B cell (primary cell): ENCODE measurements around the gene SFMBT1. TPM values are rescaled to one million over a fixed set of nuclear protein-coding genes. Genes with fewer than 3 reads are reported as not detected.

ENCODE experiments used
- ATAC-seq: fragments of 200-7000 bp; cut with Tn5 transposase; one replicate; pipeline ENCODE4 v1.10.0; 2021; ENCODE audit warnings: low read depth, mild to moderate bottlenecking, moderate number of reproducible peaks, moderate library complexity
- CTCF ChIA-PET: fragments of 350-600 bp; sonication (Branson Sonifier 250); formaldehyde crosslinking; loops from one replicate; lab custom pipeline; 2021; ENCODE audit warnings: antibody characterized with exemption, inconsistent platforms; lab: Charles Lee
- POLR2A ChIA-PET: fragments of 350-600 bp; sonication (Branson Sonifier 250); formaldehyde crosslinking; loops from one replicate; lab custom pipeline; 2021; ENCODE audit warnings: antibody characterized with exemption; lab: Charles Lee
- DNase-seq: peaks from one replicate; pipeline ENCODE4 v3.0.0; 2013
- H2AFZ ChIP-seq: 2 replicates; pipeline ENCODE4 v1.6.1; 2012; ENCODE audit warnings: mild to moderate bottlenecking, low read depth, low read length; ENCODE audit not compliant: insufficient read depth, poor library complexity, severe bottlenecking
- H3K27ac ChIP-seq, 2 donors: 1 replicate in 1 of 2; 2 replicates in 1 of 2; pipeline ENCODE4 v1.5.1; 2012 to 2013; ENCODE audit warnings: low read length in 2 of 2, mild to moderate bottlenecking in 2 of 2, moderate library complexity in 1 of 2
- H3K27me3 ChIP-seq, 4 experiments: fragments of 200-600 bp in 1 of 4; sonication (generic) in 1 of 4; replicated peaks in 1 of 4; 1 replicate in 2 of 4; 2 replicates in 2 of 4; pipeline versions ENCODE4 v1.6.1 to v1.7.0; 2013 to 2016; ENCODE audit warnings: low read length in 3 of 4, mild to moderate bottlenecking in 2 of 4, mixed read lengths in 1 of 4, moderate library complexity in 1 of 4; ENCODE audit not compliant: insufficient read depth in 4 of 4, control insufficient read depth in 3 of 4; ENCODE audit errors: control extremely low read depth in 1 of 4
- H3K36me3 ChIP-seq, 2 experiments: replicated peaks in 1 of 2; 1 replicate in 1 of 2; 2 replicates in 1 of 2; pipeline versions ENCODE4 v1.6.1 to v1.7.1; 2013; ENCODE audit warnings: low read length in 1 of 2; ENCODE audit not compliant: insufficient read depth in 2 of 2, control insufficient read depth in 1 of 2; ENCODE audit errors: control extremely low read depth in 1 of 2, extremely low read depth in 1 of 2
- H3K4me1 ChIP-seq, 2 donors: fragments of 200-600 bp in 1 of 2; sonication (generic) in 1 of 2; 1 replicate in 1 of 2; 2 replicates in 1 of 2; pipeline versions ENCODE4 v1.5.1 to v1.6.1; 2013 to 2017; ENCODE audit warnings: low read length in 2 of 2; ENCODE audit not compliant: control insufficient read depth in 2 of 2, insufficient read depth in 2 of 2
- H3K4me2 ChIP-seq: replicated peaks from 2 replicates; pipeline ENCODE3; 2012; ENCODE audit warnings: mild to moderate bottlenecking, low read depth, low read length; ENCODE audit not compliant: poor library complexity, severe bottlenecking
- H3K4me3 ChIP-seq, 5 experiments: fragments of 200-600 bp in 1 of 5; sonication (generic) in 1 of 5; 1 replicate in 3 of 5; 2 replicates in 2 of 5; pipeline versions ENCODE4 v1.5.1 to v1.7.0; 2011 to 2016; ENCODE audit warnings: low read length in 4 of 5, mild to moderate bottlenecking in 4 of 5, low read depth in 2 of 5, control low read depth in 1 of 5, moderate library complexity in 1 of 5; ENCODE audit not compliant: insufficient read depth in 1 of 5; ENCODE audit errors: control extremely low read depth in 1 of 5, extremely low read depth in 1 of 5
- H3K79me2 ChIP-seq: fragments of 200-600 bp; sonication (generic); one replicate; pipeline ENCODE4 v1.6.0; 2016; ENCODE audit warnings: low read length; ENCODE audit not compliant: control insufficient read depth, insufficient read depth
- H3K9ac ChIP-seq: fragments of 200-600 bp; sonication (generic); 2 replicates; pipeline ENCODE4 v1.6.1; 2017; ENCODE audit warnings: mild to moderate bottlenecking, low read length, moderate library complexity
- H3K9me3 ChIP-seq, 3 donors: one replicate each; pipeline versions ENCODE4 v1.6.1 to v1.7.1; 2013; ENCODE audit warnings: low read length in 2 of 3; ENCODE audit not compliant: control insufficient read depth in 2 of 3, insufficient read depth in 1 of 3; ENCODE audit errors: control extremely low read depth in 1 of 3
- H4K20me1 ChIP-seq: 2 replicates; pipeline ENCODE4 v1.6.0; 2012; ENCODE audit warnings: mild to moderate bottlenecking, low read length; ENCODE audit not compliant: insufficient read depth, control insufficient read depth, poor library complexity, severe bottlenecking
- H3K27ac Mint-ChIP-seq: one replicate; pipeline ENCODE4 v1.8.0; 2021; ENCODE audit warnings: mixed read lengths
- H3K27me3 Mint-ChIP-seq: one replicate; pipeline ENCODE4 v1.8.0; 2021; ENCODE audit warnings: mixed read lengths
- H3K4me1 Mint-ChIP-seq: one replicate; pipeline ENCODE4 v1.8.0; 2021; ENCODE audit warnings: mixed read lengths
- H3K4me3 Mint-ChIP-seq: one replicate; pipeline ENCODE4 v1.8.0; 2021; ENCODE audit warnings: mixed read lengths
- H3K9me3 Mint-ChIP-seq: one replicate; pipeline ENCODE4 v1.8.0; 2022; ENCODE audit warnings: mixed read lengths; ENCODE audit not compliant: insufficient read depth
- CTCF ChIP-seq: fragments of 200-600 bp; IDR thresholded peaks from one replicate; pipeline ENCODE4 v1.8.0; 2022; ENCODE audit warnings: antibody characterized with exemption, mild to moderate bottlenecking
- EZH2 ChIP-seq: IDR thresholded peaks from 2 replicates; pipeline ENCODE4 v1.6.1; 2012; ENCODE audit warnings: borderline replicate concordance, low read depth, mild to moderate bottlenecking, moderate library complexity, low read length; ENCODE audit not compliant: insufficient read depth, poor library complexity, severe bottlenecking
- WGBS: methylation state at CpG from one replicate; pipeline ENCODE4 v1.1.5; 2013; ENCODE audit warnings: missing lambda C conversion rate; ENCODE audit not compliant: insufficient coverage; 5-methylcytosine and 5-hydroxymethylcytosine counted together
- intact Hi-C: fragments of 100-400 bp; cut with micrococcal nuclease; formaldehyde crosslinking; loops from one replicate; pipeline ENCODE4 v1.10.0; 2022
- polyA plus RNA-seq: library from polyadenylated mRNA; depleted of rRNA; stranded (reverse); fragments of >200 nt; gene quantifications from 2 replicates; pipeline ENCODE4 v1.2.3, GENCODE V29; 2012
- total RNA-seq, 2 donors: library from RNA; stranded (reverse); fragments of 120-200 nt in 1 of 2; gene quantifications; 1 replicate in 1 of 2; 2 replicates in 1 of 2; pipeline versions ENCODE4 v1.2.3 to v1.2.4, GENCODE V29; 2013 to 2022

SFMBT1 gene
- total and polyA plus RNA-seq, 2 donors (not counting 1 experiment from before 2014, with no cell fraction given), result 9.9 to 55.8 TPM

GRCh38 chr3:52893723-52894122 lies 152.2 kb downstream of the SFMBT1 start:
- TF ChIP-seq CTCF, result no peak
- TF ChIP-seq EZH2, result no peak
- no peaks in the 10 kb centered on the region for H3K36me3 ChIP-seq
- peaks cover 7% of the 10 kb centered on the region for H4K20me1 ChIP-seq
- H3K9me3 Mint-ChIP-seq, result no peaks in the 10 kb centered on the region
- H3K4me2 ChIP-seq, result no peak overlapping the region
- DNase-seq (no peak), ATAC-seq (no peak)
- H3K9ac ChIP-seq, result no peak overlapping the region
- no peak overlapping the region for H2AFZ ChIP-seq
- peak overlapping the region in 1 of 2 donors; percentile 60 for H3K27ac ChIP-seq
- intact Hi-C loops, result loop anchor here (10.0 kb wide), 1 partner anchor 361 kb away; the partner anchor contains the start of gene TKT
- no peak overlapping the region for H3K4me3 Mint-ChIP-seq
- peaks cover 26 to 40% of the 10 kb centered on the region in 2 donors for H3K4me1 ChIP-seq
- no peak overlapping the region for H3K4me3 ChIP-seq
- H3K9me3 ChIP-seq, result no peaks in the 10 kb centered on the region
- WGBS, result 46% methylated on average over 4 of the region's 4 CpGs
- H3K27ac Mint-ChIP-seq, result no peak overlapping the region
- ChIA-PET POLR2A (no interaction called here), CTCF (interaction anchor here (0.9 to 2.3 kb wide), 5 partner anchors 11 to 153 kb away, joined by 3 to 5 read pairs (median 3); partner anchors contain the start of gene SFMBT1)
- H3K27me3 ChIP-seq, result no peaks in the 10 kb centered on the region
- peaks cover 63% of the 10 kb centered on the region for H3K4me1 Mint-ChIP-seq
- H3K27me3 Mint-ChIP-seq, result no peaks in the 10 kb centered on the region
- H3K79me2 ChIP-seq, result peaks cover 80% of the 10 kb centered on the region

GRCh38 chr3:52892625-52893311 lies 153.1 kb downstream of the SFMBT1 start:
- ChIA-PET CTCF (interaction anchor here (0.6 to 2.3 kb wide), 7 partner anchors 15 to 165 kb away, joined by 3 to 7 read pairs (median 4); partner anchors contain the start of gene SFMBT1), POLR2A (no interaction called here)
- H3K4me1 Mint-ChIP-seq, result peaks cover 59% of the 10 kb centered on the region
- peak overlapping the region; percentile 75 for H3K4me3 Mint-ChIP-seq
- no peaks in the 10 kb centered on the region for H3K9me3 ChIP-seq
- peak overlapping the region in 1 of 5 experiments; percentile 26 for H3K4me3 ChIP-seq
- peak; percentile 37 for DNase-seq
- no peak for TF ChIP-seq EZH2
- no peak for TF ChIP-seq CTCF
- peaks cover 24 to 36% of the 10 kb centered on the region in 2 donors for H3K4me1 ChIP-seq
- H3K27ac ChIP-seq, result peak overlapping the region; percentile 1 to 60
- H3K36me3 ChIP-seq, result no peaks in the 10 kb centered on the region
- H3K79me2 ChIP-seq, result peaks cover 84% of the 10 kb centered on the region
- H3K27me3 ChIP-seq, result no peaks in the 10 kb centered on the region
- peaks cover 15% of the 10 kb centered on the region for H4K20me1 ChIP-seq
- intact Hi-C loops, result loop anchor here (10.0 kb wide), 1 partner anchor 362 kb away; the partner anchor contains the start of gene TKT
- H3K27ac Mint-ChIP-seq, result peak overlapping the region; percentile 10
- peak overlapping the region; percentile 19 for H3K4me2 ChIP-seq
- peak overlapping the region; percentile 21 for H3K9ac ChIP-seq
- H3K27me3 Mint-ChIP-seq, result no peaks in the 10 kb centered on the region
- H2AFZ ChIP-seq, result no peak overlapping the region
- WGBS, result 52% methylated on average over 8 of the region's 8 CpGs
- no peak for ATAC-seq
- H3K9me3 Mint-ChIP-seq, result no peaks in the 10 kb centered on the region
